ENCODE data around the gene EGLN3. TPM values are rescaled to one million over a fixed set of nuclear protein-coding genes. Genes with fewer than 3 reads are reported as not detected.
A peak's percentile ranks its signal among the peaks of the same experiment; 100 is the strongest.

The EGLN3 gene
- total and polyA plus RNA-seq, 2 of the 13 experiments (the other 11 are each of a cell fraction or from before 2014, with no cell fraction given) = 0.18 to 27.3 TPM

GRCh38 chr14:33899723-33900341 is 51.0 kb downstream of the EGLN3 start (continued):
- TF ChIP-seq ZNF281 (CRISPR knock-in tag; IDR thresholded peaks at IDR 0.05; ENCODE audit: borderline replicate concordance) (peak; percentile 56; the same call in 1 of the 2 replicates), NFKBIZ (CRISPR knock-in tag; IDR thresholded peaks at IDR 0.05) (0 out of 2 replicates have a peak, but pooled peaks have one; percentile 52), KDM6A (CRISPR knock-in tag; IDR thresholded peaks at IDR 0.05; ENCODE audit: low read depth) (0 out of 2 replicates have a peak, but pooled peaks have one; percentile 55), ZBTB39 (CRISPR knock-in tag; IDR thresholded peaks at IDR 0.05) (peak; percentile 79; the same call in 1 of the 2 replicates), CBX2 (IDR thresholded peaks at IDR 0.05; ENCODE audit: low read depth, low read length) (no peak), CBX2 (CRISPR knock-in tag; IDR thresholded peaks at IDR 0.05; ENCODE audit: low read depth) (0 out of 2 replicates have a peak, but pooled peaks have one; percentile 50), FOXA1 (IDR thresholded peaks at IDR 0.05) (peak; percentile 99), FOXA1 (CRISPR knock-in tag; IDR thresholded peaks at IDR 0.05) (peak; percentile 92), ERF (CRISPR knock-in tag; IDR thresholded peaks at IDR 0.05) (peak; percentile 70; the same call in 1 of the 2 replicates), DR1 (CRISPR knock-in tag; IDR thresholded peaks at IDR 0.05) (no peak), STAT6 (CRISPR knock-in tag; IDR thresholded peaks at IDR 0.05; ENCODE audit: borderline replicate concordance) (peak; percentile 88; the same call in 1 of the 2 replicates), SMC3 (IDR thresholded peaks at IDR 0.05; ENCODE audit: low read length) (peak; percentile 28; the same call in 1 of the 2 replicates), FOXP1 (IDR thresholded peaks at IDR 0.05) (peak; percentile 94), FOXP1 (CRISPR knock-in tag; IDR thresholded peaks at IDR 0.05) (peak; percentile 99), TRIM24 (CRISPR knock-in tag; IDR thresholded peaks at IDR 0.05) (peak; percentile 94), NCOA1 (CRISPR knock-in tag; IDR thresholded peaks at IDR 0.05) (no peak), TFAP4 (IDR thresholded peaks at IDR 0.05; ENCODE audit: borderline replicate concordance, low read depth) (peak; percentile 36; the same call in 1 of the 2 replicates), DPF2 (CRISPR knock-in tag; IDR thresholded peaks at IDR 0.05; ENCODE audit: borderline replicate concordance, low read depth) (peak; percentile 84), IKZF5 (CRISPR knock-in tag; IDR thresholded peaks at IDR 0.05) (peak; percentile 64), ZNF430 (CRISPR knock-in tag; IDR thresholded peaks at IDR 0.05) (0 out of 2 replicates have a peak, but pooled peaks have one; percentile 76)
